Measurements from ENCODE around the gene ZFP36.
A peak's percentile ranks its signal among the peaks of the same experiment; 100 is the strongest.
"Not testable (repeated sequence)": the region's sequence is repeated elsewhere in the genome, so short reads cannot be mapped to it uniquely, and the experiment has no call there.

ZFP36 gene

GRCh38 chr19:39369200-39369599, 37.4 kb upstream of the ZFP36 start:
- TF ChIP-seq CTCF (IDR thresholded peaks at IDR 0.05; ENCODE audit: control insufficient read depth, insufficient read depth, low read depth, low read length, missing control alignments): no peak
- DNase-seq (ENCODE audit: low read depth): no peak
- H3K4me3 ChIP-seq (ENCODE audit: control insufficient read depth, low read depth, low read length): no peak overlapping the region

- no peak overlapping the region for H3K4me3 ChIP-seq (ENCODE audit: control insufficient read depth, low read depth, low read length)
- DNase-seq (ENCODE audit: low read depth): no peak
- TF ChIP-seq CTCF (IDR thresholded peaks at IDR 0.05; ENCODE audit: control insufficient read depth, insufficient read depth, low read depth, low read length, missing control alignments): no peak
These were observed 35.9 kb upstream of the ZFP36 start for GRCh38 chr19:39370735-39371134.

- no peak for TF ChIP-seq CTCF (IDR thresholded peaks at IDR 0.05; ENCODE audit: control insufficient read depth, insufficient read depth, low read depth, low read length, missing control alignments)
- DNase-seq (ENCODE audit: low read depth): peak; percentile 94
These were observed 34.4 kb upstream of the ZFP36 start for GRCh38 chr19:39372047-39372802.

GRCh38 chr19:39372941-39373340, 33.7 kb upstream of the ZFP36 start:
- no peak overlapping the region for H3K4me3 ChIP-seq (ENCODE audit: control insufficient read depth, low read depth, low read length)
- DNase-seq (ENCODE audit: low read depth): no peak
- TF ChIP-seq CTCF (IDR thresholded peaks at IDR 0.05; ENCODE audit: control insufficient read depth, insufficient read depth, low read depth, low read length, missing control alignments): no peak

More at GRCh38 chr19:39372047-39372802, 34.4 kb upstream of the ZFP36 start:
- H3K4me3 ChIP-seq (ENCODE audit: control insufficient read depth, low read depth, low read length): no peak overlapping the region

- no peak for DNase-seq (ENCODE audit: low read depth)
- H3K4me3 ChIP-seq (ENCODE audit: control insufficient read depth, low read depth, low read length): no peak overlapping the region
- no peak for TF ChIP-seq CTCF (IDR thresholded peaks at IDR 0.05; ENCODE audit: control insufficient read depth, insufficient read depth, low read depth, low read length, missing control alignments)
These were observed 30.7 kb upstream of the ZFP36 start for GRCh38 chr19:39375929-39376328.

GRCh38 chr19:39377373-39378362, 29.0 kb upstream of the ZFP36 start:
- TF ChIP-seq CTCF (IDR thresholded peaks at IDR 0.05; ENCODE audit: control insufficient read depth, insufficient read depth, low read depth, low read length, missing control alignments): no peak
- no peak overlapping the region for H3K4me3 ChIP-seq (ENCODE audit: control insufficient read depth, low read depth, low read length)
- no peak for DNase-seq (ENCODE audit: low read depth)

GRCh38 chr19:39379366-39379765, 27.3 kb upstream of the ZFP36 start:
- DNase-seq (ENCODE audit: low read depth); H3K4me3 ChIP-seq (ENCODE audit: control insufficient read depth, low read depth, low read length): not testable (repeated sequence)

All from AG09309 (cell line).